Epithelial cell of esophagus (primary cell): ENCODE data around the gene SUGCT.

Experiments used
- DNase-seq: peaks from one replicate; pipeline ENCODE4 v3.0.0; 2010; ENCODE audit warnings: low read depth
- H3K4me3 ChIP-seq: 2 replicates; pipeline ENCODE4 v1.5.1; 2011; ENCODE audit warnings: mild to moderate bottlenecking, low read length, control low read depth
- TF ChIP-seq, protein P1 (sequence below): IDR thresholded peaks from 2 replicates; pipeline ENCODE4 v1.5.1; 2011; ENCODE audit warnings: low read depth, mild to moderate bottlenecking, low read length, control low read depth, inconsistent platforms; ENCODE audit not compliant: insufficient read depth; ENCODE audit errors: missing control alignments

SUGCT gene

DNA sequence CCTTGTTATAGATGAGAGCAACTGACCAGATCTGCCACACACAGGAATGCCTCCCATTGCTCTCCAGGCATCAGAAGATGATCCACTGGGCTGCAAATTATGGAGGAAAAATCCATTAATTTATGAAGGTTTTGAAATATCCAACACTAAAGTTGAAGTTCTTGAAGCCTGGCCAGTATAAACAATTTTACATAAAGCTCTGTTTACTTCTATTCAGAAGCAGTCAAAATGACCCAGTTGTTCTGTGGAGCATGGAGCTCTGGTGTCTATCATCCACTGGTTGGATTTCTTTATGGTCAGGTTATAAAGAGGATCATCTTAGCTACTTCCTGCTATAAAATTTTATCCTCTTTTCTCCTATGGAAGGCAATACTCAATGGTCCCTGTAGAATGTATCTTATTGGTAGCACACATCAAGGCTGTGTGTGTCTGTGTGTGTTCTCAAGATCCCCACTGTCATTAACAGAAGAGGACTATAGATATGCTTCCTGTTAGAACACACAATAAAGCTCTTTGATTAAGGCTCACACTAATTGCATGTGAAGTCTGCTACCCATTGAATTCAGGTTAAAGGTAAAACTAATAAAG, 747.4 kb downstream of the SUGCT start:
- H3K4me3 ChIP-seq, result no peak overlapping the region
- DNase-seq, result no peak
- TF ChIP-seq, protein P1, sequence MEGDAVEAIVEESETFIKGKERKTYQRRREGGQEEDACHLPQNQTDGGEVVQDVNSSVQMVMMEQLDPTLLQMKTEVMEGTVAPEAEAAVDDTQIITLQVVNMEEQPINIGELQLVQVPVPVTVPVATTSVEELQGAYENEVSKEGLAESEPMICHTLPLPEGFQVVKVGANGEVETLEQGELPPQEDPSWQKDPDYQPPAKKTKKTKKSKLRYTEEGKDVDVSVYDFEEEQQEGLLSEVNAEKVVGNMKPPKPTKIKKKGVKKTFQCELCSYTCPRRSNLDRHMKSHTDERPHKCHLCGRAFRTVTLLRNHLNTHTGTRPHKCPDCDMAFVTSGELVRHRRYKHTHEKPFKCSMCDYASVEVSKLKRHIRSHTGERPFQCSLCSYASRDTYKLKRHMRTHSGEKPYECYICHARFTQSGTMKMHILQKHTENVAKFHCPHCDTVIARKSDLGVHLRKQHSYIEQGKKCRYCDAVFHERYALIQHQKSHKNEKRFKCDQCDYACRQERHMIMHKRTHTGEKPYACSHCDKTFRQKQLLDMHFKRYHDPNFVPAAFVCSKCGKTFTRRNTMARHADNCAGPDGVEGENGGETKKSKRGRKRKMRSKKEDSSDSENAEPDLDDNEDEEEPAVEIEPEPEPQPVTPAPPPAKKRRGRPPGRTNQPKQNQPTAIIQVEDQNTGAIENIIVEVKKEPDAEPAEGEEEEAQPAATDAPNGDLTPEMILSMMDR, result no peak

DNA sequence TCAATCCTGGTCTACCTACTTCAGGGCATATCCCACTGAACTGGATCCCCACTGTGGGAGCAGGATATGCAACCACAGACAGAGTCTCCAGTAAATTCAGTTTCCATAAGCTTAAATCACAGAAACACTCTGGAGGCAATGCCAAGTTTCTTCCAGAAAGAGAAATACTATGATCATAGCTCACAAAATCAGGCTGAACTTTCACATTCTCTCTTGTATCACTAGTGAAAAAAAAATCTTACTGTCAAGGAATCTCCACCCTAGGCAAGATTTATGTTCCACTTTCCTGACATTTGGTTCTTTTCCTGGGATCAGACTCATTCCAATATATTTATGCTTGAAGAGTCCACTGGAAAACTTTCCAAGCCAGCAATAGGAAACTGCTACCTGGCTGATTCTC, 749.0 kb downstream of the SUGCT start:
- H3K4me3 ChIP-seq, result no peak overlapping the region
- TF ChIP-seq, protein P1, result no peak
- DNase-seq, result no peak

DNA sequence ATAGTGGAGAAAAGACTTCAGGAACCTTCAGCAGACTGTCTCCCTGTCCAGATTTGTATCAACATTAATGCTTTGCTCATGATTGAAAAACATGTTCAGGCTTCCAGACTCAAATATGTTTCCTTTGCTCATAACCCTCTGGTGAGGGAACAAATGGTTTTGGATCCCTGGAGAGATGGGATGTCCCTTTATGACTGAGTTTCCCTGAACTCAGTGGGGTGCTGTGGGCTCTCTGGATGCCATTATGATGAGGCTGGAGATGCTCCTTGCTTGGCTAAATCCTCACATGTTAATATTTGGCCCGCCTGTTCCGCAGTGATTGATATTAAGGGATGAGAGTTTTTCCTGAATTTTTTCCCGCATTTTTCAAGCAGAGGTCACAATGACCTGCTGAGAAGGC, 749.4 kb downstream of the SUGCT start:
- H3K4me3 ChIP-seq, result no peak overlapping the region
- no peak for DNase-seq
- TF ChIP-seq, protein P1, result no peak

DNA sequence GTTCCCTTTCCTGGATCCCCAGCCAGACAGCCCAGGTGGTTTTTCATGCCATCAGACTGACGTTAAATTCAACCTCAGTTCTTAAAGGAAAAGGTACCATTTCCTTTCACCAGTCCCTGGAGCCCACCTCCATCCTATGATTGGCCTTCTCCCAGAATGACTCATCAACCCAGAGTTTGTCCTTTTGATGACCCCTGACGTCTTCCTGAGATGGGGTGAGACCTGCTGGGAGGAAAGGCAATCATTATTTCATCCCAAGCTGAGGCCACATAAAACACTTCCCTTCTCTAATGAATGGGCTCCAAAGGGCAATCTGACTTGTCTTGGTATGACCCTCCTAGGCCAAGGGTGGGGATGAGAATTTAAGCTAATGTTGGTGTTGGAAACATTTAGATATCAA, 750.7 kb downstream of the SUGCT start:
- no peak overlapping the region for H3K4me3 ChIP-seq
- TF ChIP-seq, protein P1, result no peak
- DNase-seq, result no peak

DNA sequence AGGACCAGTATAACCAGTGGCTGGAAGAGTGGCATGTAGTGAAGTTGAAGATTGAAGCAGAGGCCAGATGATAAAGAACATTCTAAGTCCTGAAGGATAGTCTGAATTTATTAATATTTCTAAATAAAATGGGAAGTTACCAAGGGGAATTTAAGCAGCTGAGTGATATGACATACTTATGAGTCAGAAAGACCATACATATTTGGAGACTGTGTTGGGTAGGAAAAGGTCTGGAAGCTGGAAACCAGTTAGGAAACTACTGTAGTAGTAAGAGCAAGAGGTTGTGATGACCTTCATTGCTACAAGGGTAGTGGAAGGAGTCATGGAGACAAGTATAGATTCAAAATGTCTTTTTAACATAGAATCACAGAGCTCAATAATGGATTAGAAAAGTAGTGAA, 752.3 kb downstream of the SUGCT start:
- DNase-seq, result peak; percentile 64
- no peak overlapping the region for H3K4me3 ChIP-seq
- TF ChIP-seq, protein P1, result no peak

DNA sequence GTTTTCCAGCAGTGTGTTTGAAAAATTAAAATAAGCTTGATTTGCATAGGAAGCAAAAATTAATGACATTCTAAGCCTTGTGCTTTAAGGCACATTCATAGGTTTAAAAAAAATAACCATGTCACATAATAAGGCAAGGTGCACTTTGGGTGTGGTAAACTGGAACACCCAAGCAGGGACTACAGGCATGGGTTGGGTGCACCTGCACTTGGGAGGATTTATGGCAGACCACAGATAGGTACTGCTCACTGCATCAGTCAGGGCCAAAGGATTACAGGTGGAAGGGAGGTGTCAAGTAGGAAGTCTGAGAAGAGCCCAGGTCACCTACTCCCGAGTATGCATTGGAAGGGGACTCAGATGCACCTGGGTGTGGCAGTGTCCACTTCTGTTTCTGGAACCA, 753.7 kb downstream of the SUGCT start:
- DNase-seq, result no peak
- TF ChIP-seq, protein P1, result no peak
- H3K4me3 ChIP-seq, result no peak overlapping the region

DNA sequence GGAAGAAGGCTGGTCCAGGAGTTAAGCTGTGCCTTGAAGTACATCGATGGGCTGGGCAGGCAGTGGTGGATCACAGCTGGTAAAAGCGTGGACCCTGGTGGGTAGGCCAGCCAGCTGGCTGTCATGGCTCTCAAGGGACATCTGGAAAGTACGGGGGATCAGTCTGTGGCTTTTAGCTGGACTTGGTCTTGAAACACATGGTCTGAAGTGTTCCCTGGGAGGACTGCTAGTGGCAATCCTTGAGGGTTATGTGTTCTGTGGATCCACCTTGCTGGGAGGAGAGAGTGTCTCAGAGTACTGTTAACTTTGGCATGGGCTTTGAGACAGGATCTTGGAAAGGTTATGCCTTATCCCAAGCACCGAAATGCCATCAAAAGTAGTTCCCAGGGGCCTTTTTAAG, 754.3 kb downstream of the SUGCT start:
- no peak for DNase-seq
- H3K4me3 ChIP-seq, result no peak overlapping the region
- TF ChIP-seq, protein P1, result no peak
